ENCODE results near the gene PIM1.

The PIM1 gene

GRCh38 chr6:37162740-37163139 lies 7.2 kb upstream of the PIM1 start:
- TF ChIP-seq EZH2phosphoT487 (IDR thresholded peaks at IDR 0.05; ENCODE audit: low read length) (no peak), EZH2 (optimal IDR thresholded peaks at IDR 0.05; ENCODE audit: low read depth, low read length) (no peak)
- TF ChIP-seq, protein P1, sequence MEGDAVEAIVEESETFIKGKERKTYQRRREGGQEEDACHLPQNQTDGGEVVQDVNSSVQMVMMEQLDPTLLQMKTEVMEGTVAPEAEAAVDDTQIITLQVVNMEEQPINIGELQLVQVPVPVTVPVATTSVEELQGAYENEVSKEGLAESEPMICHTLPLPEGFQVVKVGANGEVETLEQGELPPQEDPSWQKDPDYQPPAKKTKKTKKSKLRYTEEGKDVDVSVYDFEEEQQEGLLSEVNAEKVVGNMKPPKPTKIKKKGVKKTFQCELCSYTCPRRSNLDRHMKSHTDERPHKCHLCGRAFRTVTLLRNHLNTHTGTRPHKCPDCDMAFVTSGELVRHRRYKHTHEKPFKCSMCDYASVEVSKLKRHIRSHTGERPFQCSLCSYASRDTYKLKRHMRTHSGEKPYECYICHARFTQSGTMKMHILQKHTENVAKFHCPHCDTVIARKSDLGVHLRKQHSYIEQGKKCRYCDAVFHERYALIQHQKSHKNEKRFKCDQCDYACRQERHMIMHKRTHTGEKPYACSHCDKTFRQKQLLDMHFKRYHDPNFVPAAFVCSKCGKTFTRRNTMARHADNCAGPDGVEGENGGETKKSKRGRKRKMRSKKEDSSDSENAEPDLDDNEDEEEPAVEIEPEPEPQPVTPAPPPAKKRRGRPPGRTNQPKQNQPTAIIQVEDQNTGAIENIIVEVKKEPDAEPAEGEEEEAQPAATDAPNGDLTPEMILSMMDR (IDR thresholded peaks at IDR 0.05; ENCODE audit: low read length), result no peak
- no peaks in the 10 kb centered on the region for H3K36me3 ChIP-seq (replicated peaks; ENCODE audit: insufficient read depth, low read length)
- no peak overlapping the region for H3K4me2 ChIP-seq (ENCODE audit: low read depth, low read length)
- DNase-seq, result no peak
- no peak overlapping the region for H3K27ac ChIP-seq (ENCODE audit: low read length)
- H3K4me3 ChIP-seq (ENCODE audit: low read length), result no peak overlapping the region
- peaks cover 11% of the 10 kb centered on the region for H3K4me1 ChIP-seq (ENCODE audit: low read length)
- no peaks in the 10 kb centered on the region for H3K27me3 ChIP-seq (replicated peaks; ENCODE audit: insufficient read depth, low read length)
- no peak overlapping the region for H3K9ac ChIP-seq (ENCODE audit: low read length)
- no peaks in the 10 kb centered on the region for H3K9me2 ChIP-seq (replicated peaks; ENCODE audit: insufficient read depth, low read length)
- peaks cover 4% of the 10 kb centered on the region; the same call in 1 of the 2 replicates for H3F3A ChIP-seq (ENCODE audit: insufficient read depth, low read length)
- no peaks in the 10 kb centered on the region for H3K79me2 ChIP-seq (ENCODE audit: low read length)
- no peak overlapping the region for H2AFZ ChIP-seq (ENCODE audit: low read length)
- no peaks in the 10 kb centered on the region for H3K9me3 ChIP-seq (replicated peaks; ENCODE audit: insufficient read depth, low read length)
- H4K20me1 ChIP-seq (ENCODE audit: insufficient read depth, low read length), result no peaks in the 10 kb centered on the region

DNA sequence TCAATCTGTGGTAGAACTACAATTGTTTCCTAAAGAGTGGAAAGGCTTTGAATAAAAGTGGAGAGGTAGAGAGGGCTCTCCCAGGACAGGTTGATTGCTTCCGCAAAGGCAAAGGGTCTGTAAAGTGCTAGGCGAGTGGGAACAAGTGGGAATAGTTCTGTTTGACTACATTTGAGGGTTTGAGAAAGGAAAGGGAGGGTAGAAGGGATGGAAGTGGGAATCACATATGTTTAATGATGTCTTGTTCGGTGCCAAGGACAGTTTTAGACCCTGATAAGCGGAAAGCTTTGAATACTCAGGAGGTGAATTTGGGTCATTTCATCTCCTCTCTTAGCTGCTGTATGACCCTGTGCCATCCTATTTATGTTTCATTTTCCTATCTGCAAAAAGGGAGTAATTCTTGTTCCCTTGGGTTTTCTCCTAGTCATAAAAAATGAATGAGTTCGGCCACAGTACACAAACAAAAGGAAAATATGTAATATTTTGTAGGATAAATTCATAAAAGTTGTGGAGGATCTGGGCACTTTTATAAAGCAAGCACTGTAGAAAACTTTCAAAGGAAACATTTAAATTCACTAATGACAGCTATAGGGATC lies 1.7 kb upstream of the PIM1 start:
- H3K79me2 ChIP-seq (ENCODE audit: low read length), result peaks cover 32% of the 10 kb centered on the region
- no peak overlapping the region; the same call in 1 of the 2 replicates for H3K27ac ChIP-seq (ENCODE audit: low read length)
- H3K4me3 ChIP-seq (ENCODE audit: low read length), result no peak overlapping the region

DNA sequence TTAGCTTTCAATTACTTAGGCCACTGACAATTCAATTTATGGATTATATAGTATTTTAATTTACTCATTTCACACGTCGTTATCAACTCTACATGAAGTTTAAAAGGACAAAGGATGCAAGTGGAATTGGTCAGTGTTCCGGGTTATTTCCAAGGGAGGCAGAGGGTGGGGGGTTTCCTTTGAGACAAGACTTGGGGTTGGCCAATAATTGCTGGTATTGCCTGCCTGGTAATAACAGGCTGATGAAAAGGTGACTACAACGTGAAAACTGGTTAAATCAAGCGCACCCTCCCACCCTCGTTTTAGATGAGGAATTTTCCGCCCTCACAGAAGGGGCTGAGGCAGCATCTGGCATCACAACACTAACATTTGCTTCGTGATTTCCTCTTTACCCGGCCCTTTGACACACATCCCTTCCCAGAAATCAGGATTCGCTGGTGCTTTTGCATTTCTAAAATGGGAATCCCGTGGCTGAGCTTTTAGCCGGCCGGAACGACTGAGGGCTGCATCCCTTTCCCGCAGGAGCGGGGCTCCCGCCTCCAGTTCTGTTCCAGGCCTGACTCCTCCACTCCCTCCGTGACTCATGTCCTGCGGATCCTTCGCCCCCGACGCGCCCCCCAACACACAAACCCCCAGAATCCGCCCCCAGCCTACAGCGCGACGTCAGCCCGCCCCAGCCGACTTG lies 999 bp upstream of the PIM1 start:
- peaks cover 15% of the 10 kb centered on the region for H3K36me3 ChIP-seq (replicated peaks; ENCODE audit: insufficient read depth, low read length)
- peaks cover 25% of the 10 kb centered on the region for H3K4me1 ChIP-seq (ENCODE audit: low read length)
- H3K4me2 ChIP-seq (ENCODE audit: low read depth, low read length), result peak overlapping the region; percentile 58
- H4K20me1 ChIP-seq (ENCODE audit: insufficient read depth, low read length), result peaks cover 17% of the 10 kb centered on the region
- no peaks in the 10 kb centered on the region for H3K27me3 ChIP-seq (replicated peaks; ENCODE audit: insufficient read depth, low read length)
- TF ChIP-seq, protein P1 (IDR thresholded peaks at IDR 0.05; ENCODE audit: low read length), result no peak
- TF ChIP-seq EZH2phosphoT487 (IDR thresholded peaks at IDR 0.05; ENCODE audit: low read length), result no peak
- no peak for TF ChIP-seq EZH2 (optimal IDR thresholded peaks at IDR 0.05; ENCODE audit: low read depth, low read length)
- H3F3A ChIP-seq (ENCODE audit: insufficient read depth, low read length), result peaks cover 30% of the 10 kb centered on the region
- peak overlapping the region; percentile 91 for H3K9ac ChIP-seq (ENCODE audit: low read length)
- H3K9me3 ChIP-seq (replicated peaks; ENCODE audit: insufficient read depth, low read length), result no peaks in the 10 kb centered on the region
- H3K27ac ChIP-seq (ENCODE audit: low read length), result peak overlapping the region; percentile 73; the same call in 1 of the 2 replicates
- no peak for DNase-seq
- H3K4me3 ChIP-seq (ENCODE audit: low read length), result peak overlapping the region; percentile 73
- H3K9me2 ChIP-seq (replicated peaks; ENCODE audit: insufficient read depth, low read length), result no peaks in the 10 kb centered on the region
- peak overlapping the region; percentile 54 for H2AFZ ChIP-seq (ENCODE audit: low read length)
- H3K79me2 ChIP-seq (ENCODE audit: low read length), result peaks cover 39% of the 10 kb centered on the region

More for the DNA sequence above, 1.7 kb upstream of the PIM1 start:
- Histone ChIP-seq H3K9ac (ENCODE audit: low read length) (no peak overlapping the region), H3K9me2 (replicated peaks; ENCODE audit: insufficient read depth, low read length) (no peaks in the 10 kb centered on the region), H3F3A (ENCODE audit: insufficient read depth, low read length) (peaks cover 23% of the 10 kb centered on the region), H3K4me2 (ENCODE audit: low read depth, low read length) (peak overlapping the region; percentile 58; the same call in 1 of the 2 replicates), H2AFZ (ENCODE audit: low read length) (no peak overlapping the region), H4K20me1 (ENCODE audit: insufficient read depth, low read length) (peaks cover 10% of the 10 kb centered on the region), H3K9me3 (replicated peaks; ENCODE audit: insufficient read depth, low read length) (no peaks in the 10 kb centered on the region), H3K4me1 (ENCODE audit: low read length) (peaks cover 18% of the 10 kb centered on the region), H3K27me3 (replicated peaks; ENCODE audit: insufficient read depth, low read length) (no peaks in the 10 kb centered on the region), H3K36me3 (replicated peaks; ENCODE audit: insufficient read depth, low read length) (peaks cover 8% of the 10 kb centered on the region)
- no peak for DNase-seq
- TF ChIP-seq EZH2phosphoT487 (IDR thresholded peaks at IDR 0.05; ENCODE audit: low read length), result no peak

All from MM.1S (cell line).